Activated CD4-positive, CD25-positive, alpha-beta regulatory T cell treated with anti-CD3 and anti-CD28 coated beads, Interleukin-2, amount 50 U/mL, for 24 hours (primary cell): Measurements from ENCODE around the gene ZMYND10.
A peak's percentile ranks its signal among the peaks of the same experiment; 100 is the strongest.

Source experiments
- ATAC-seq, 2 donors: fragments of 150-1000 bp; cut with Tn5 transposase; one replicate each; pipeline ENCODE4 v1.10.0; 2021; ENCODE audit warnings: mild to moderate bottlenecking in 1 of 2, moderate library complexity in 1 of 2

ZMYND10 gene

GRCh38 chr3:50345586-50346234, at the start of gene ZMYND10:
TSS of gene ZMYND10 (minus strand) at chr3:50345732. CDS start at chr3:50345579, 153 bp downstream.
- peak; percentile 12 to 29 for ATAC-seq

GRCh38 chr3:50393061-50393460, 47.5 kb upstream of the ZMYND10 start:
- no peak for ATAC-seq

DNA sequence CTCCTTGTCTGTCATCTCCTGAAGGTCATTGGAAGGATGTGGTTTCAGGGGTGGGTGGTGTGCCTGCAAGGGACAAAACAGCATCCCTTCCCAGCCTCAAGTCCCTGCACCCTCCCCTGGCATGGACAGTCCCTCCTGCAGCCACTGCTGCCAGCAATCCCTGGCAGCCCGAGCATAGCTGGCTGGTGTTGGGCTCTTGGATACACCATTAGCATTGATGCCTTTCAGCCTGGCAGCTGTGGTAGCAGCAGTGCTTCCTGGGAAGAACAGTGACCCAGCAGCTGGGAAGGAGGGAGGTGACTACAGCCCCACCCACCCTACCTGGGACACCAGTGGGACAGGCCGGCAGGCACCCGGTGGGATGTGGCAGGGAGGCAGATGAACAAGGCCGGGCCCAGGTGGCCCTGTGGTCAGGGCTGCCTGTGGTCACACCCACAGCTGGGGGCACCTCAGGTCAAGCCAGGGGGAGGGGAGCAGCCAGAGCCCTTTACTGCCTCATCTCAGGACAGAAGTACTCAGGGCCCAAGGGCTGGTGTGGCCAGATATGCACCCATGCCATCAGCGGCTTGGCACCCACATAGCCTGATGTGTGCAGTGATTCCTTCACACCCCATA, 46.7 kb upstream of the ZMYND10 start:
- no peak for ATAC-seq

GRCh38 chr3:50390508-50391224, 45.1 kb upstream of the ZMYND10 start:
- no peak for ATAC-seq

DNA sequence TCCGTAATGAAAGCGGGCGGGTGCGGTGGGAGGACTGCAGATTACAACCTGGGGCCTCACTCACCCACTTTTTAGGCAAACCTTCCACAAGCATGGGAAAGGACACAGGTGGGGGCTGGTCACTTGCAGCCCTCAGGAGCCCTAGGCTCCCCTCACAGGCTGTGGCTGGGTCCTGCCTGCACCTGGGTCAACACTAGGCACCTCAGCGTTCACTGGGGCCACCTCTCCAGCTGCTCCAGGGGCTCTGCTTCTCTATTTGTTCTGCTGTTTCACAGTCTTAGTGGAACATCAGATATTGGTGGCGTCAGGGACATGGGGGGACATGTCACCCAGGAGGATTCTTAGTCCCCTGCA, 43.9 kb upstream of the ZMYND10 start:
- ATAC-seq: no peak

- ATAC-seq: no peak
Observed at GRCh38 chr3:50388720-50389413, 43.3 kb upstream of the ZMYND10 start.

DNA sequence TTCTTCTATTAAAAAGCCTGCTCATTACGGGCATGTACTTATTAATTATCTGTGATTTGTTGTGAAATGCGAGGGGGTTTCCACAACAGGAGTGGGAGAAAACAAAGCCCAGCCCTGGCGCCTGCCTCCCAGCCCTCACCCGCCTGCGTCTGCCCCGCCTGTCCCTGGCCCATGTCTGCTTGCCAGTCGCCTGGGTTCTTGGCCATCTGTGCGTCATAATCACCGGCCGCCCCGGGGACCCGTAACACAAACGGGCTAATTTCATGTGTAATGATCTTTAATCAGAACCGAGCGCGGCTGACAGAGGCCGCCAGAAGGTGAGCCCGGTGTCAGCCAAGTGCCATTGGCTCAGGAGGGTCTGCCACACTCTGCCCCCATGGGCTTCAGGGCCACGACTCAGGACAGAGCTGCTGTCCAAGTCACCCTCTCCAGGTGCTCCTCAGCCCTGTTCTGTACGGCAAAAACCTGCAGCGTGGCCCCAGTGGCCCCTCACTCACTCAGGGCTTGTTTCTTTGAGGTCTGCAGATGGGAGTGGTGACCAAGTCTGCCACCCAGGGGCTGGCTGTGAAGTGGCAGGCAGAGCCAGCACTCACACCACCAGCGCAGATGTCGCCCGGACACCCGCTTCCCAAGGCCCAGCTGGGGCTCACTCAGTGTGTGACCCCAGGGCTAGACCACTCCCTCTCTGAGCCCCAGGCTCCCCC, 42.6 kb upstream of the ZMYND10 start:
- ATAC-seq: no peak

DNA sequence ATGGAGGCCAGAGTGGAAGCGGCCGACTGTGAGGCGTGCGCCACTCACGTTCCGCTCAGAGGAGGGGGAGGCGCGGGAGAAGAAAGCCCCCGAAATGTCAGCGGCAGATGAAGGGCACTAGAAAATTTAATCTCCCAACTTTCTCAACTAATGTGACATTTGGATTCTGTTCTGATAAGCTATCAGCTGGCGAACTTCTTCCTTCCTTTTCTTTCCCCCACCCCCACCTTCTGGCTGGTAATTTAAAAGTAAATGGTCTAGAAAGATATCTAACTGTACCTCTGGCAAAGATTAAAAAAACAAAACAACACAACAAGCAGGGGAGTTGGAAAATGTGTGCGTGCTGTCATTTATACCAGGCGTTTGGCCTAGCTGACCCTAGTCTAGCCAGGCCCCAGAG, 40.2 kb upstream of the ZMYND10 start:
- ATAC-seq: no peak

GRCh38 chr3:50383750-50384149, 38.2 kb upstream of the ZMYND10 start:
- ATAC-seq: no peak

DNA sequence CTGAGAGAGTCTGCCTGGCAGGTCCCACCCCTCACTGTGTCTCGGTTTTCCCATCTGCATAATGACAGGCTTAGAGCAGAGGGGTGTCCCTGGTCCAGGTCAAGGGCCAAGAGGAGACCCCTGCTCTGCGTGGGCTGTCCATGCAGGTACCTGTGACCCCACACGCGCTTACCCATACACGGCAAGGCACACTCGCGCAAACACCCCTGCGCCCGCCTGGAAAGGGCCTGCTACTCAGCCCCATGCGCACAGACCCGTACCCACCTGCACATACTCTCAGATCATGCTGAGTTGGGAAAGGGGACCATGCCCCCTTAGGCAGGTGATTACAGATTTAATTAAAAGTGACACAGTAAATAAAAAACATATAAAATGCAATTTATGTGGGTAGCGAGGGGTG, 37.2 kb upstream of the ZMYND10 start:
- no peak for ATAC-seq

DNA sequence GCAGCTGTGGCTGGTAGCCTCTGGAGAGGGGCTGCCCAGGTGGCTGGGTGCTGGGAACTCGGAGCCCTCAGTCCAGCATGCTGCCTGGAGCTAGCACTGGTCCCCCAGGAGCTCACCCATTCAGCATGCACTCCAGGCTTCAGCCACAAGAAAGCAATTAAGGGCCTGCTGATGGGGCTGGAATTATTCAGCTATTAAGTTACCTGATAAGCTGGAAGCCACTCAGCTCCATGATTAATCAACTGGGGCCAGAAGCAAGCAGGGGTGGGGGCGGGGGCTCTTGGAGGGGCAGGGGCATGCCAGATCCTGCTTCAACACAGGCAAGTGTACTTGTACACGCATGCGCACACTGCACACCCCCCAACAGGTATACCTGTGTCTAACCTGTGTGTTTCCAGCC, 35.9 kb upstream of the ZMYND10 start:
- no peak for ATAC-seq

DNA sequence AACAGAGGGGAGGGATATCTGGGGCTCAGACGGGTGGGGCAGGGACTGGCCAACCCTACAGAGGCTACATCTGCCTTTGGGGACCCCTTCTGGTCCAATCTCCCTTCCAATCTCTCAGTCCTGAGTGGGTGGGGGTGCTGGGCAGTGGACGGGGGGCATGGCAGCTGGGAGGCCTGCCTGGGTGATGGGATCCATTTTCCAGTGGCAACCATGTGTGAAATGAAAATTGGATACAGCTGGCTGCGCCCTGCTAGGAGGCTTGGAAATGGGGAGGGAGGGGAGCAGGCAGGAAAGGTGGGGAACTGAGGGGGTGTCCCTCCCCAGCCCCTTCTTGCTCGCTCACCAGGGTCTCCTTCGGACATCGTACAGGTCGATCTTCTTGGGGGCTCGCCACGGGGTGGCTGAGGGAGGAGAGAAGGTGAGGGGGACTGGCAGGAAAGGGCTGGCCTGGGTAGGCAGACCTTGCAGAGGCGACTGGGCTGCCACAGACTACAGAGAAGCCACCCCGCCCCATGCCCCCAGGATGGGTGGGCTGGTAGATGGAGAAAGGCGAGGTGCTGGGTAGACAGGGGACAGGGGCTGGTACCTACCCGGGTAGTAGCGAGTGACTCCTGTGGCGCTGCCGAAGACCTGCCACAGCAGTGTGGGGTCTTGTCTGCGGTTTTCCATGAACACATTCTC, 35.0 kb upstream of the ZMYND10 start:
- ATAC-seq: no peak

DNA sequence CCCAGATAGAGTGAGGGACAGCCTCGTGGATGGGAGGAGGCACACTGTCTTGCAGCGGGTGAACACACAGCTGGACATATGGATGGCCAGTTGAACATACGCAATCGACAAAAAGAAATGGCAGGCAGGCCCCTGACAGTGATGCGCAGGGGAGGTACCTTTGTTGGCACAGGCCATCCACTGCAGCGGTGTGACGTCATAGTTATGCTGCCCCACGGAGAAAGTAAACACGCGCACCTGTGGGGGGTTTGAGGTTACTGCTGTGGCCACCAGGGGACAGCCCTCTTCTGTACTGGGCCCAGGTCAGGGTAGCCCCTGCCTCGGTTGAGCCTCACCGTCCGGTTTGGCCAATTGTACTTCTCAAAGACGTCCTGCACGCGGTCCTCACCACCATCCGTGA, 33.2 kb upstream of the ZMYND10 start:
- no peak for ATAC-seq

DNA sequence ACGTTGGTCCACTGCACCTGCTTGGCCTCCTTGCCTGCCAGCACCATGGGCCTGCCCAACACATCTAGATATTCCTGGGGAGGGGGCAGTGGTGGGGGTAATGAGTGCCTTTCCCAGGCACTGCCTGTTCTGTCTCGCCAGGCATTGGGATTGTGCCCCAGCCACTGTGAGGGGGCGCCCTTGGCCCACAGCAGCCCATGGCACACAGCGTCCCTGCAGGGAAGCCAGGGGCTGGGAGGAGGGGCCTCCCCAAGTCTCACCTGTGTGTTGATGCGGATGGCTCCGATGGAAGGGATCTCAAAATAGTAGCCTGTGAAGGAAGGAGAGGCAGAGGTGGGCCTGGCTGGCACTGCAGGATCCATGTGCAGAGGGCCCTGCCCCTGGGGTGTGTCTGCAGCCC, 32.5 kb upstream of the ZMYND10 start:
- ATAC-seq: no peak

- ATAC-seq: no peak
Observed at GRCh38 chr3:50375258-50375931, 29.9 kb upstream of the ZMYND10 start.

GRCh38 chr3:50374363-50375257, 29.1 kb upstream of the ZMYND10 start:
- no peak for ATAC-seq

DNA sequence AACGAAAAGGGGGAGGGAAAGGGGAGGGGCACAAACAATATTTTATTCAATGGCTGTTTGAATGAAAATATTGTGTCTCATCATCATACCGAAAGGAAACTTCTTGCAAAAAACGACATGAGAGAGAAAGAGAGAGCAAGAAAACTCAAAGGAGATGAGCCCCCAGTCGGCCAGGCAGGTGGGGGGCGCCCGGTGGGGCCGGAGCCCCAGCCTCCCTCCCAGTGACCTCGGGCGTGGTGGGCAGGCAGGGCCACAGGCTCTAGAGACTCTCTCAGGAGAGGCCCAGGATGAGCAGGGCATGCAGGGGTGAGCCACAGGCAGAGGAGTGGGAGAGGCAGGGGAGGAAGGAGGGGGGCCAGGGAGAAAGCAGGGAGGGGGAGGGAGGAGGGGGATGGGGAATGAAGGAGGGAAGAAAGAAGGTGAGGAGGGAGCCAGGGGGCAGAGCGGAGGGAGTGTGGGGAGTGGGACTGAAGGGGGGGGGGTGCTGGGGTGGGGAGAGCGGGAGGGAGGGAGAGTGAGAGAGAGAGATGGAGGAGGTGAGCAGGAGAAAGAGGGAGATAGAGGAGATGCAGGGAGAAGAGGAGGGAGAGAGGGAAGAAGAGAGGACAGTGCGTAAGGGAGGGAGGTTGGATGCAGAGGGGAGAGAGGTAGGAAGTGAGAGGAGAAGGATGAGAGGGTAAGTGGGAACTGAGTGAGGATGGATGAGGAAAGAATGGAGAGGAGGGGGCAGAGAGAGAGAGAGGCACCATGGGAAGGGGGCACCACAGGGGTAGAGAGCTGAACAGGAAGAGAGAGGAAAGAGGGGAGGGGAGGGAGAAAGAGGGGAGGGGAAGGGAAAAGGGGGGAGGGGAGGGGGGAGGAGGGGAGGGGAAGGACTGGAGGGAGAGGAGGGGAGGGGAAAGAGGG, 27.9 kb upstream of the ZMYND10 start:
- ATAC-seq: no peak

DNA sequence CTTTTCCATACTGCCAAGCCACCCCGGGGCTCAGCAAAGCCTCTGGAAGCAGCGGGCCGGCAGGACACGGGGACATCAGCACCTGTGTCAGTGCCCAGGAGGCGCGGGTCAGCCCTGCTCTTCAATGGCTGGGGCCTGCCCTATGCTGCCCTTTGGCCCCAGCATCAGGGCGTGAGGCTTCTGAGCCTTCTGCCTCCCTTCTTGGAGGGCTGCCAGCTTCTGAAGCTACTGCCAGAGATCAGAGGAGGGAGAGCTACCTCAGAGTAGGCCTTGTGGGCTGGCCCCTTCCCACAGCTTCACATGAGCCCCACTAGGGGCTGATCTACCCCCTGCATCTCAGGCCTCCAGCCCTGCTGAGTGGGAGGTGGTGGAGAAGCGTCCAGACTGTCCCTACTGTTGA, 26.8 kb upstream of the ZMYND10 start:
- ATAC-seq: no peak

DNA sequence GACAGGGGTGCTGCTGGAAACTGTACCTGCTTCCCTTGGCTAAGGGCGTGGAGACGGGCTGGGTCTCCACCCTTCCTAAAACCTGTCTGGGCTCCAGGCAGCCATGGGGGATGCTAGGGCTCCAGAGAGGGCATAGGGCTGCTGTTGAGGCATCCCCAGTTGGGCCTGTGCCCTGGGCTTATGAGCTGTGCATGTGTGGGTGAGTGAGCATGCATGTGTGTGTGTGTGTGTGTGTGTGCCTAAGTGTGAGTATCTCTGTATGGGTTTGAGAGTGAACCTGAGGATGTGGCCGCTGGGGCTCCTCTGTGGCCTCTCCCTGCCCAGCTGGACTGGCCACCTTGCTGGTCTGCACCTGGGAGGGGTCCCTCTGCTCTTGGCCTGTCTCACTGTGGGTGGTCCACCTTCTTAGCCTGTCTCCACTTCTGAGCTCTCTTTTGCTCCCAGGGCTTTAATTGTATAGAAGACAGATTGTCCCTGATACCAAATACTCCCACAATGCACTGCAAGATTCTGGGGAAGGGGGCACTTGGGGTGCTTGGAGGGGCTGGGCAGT, 25.7 kb upstream of the ZMYND10 start:
- no peak for ATAC-seq
